GM19452 (cell line): Measurements from ENCODE around the gene CCT6B.

Experiments used
- ATAC-seq: cut with Tn5 transposase; IDR thresholded peaks from one replicate; pipeline ENCODE4 v1.9.1; 2021; ENCODE audit not compliant: unreplicated experiment

CCT6B gene

DNA sequence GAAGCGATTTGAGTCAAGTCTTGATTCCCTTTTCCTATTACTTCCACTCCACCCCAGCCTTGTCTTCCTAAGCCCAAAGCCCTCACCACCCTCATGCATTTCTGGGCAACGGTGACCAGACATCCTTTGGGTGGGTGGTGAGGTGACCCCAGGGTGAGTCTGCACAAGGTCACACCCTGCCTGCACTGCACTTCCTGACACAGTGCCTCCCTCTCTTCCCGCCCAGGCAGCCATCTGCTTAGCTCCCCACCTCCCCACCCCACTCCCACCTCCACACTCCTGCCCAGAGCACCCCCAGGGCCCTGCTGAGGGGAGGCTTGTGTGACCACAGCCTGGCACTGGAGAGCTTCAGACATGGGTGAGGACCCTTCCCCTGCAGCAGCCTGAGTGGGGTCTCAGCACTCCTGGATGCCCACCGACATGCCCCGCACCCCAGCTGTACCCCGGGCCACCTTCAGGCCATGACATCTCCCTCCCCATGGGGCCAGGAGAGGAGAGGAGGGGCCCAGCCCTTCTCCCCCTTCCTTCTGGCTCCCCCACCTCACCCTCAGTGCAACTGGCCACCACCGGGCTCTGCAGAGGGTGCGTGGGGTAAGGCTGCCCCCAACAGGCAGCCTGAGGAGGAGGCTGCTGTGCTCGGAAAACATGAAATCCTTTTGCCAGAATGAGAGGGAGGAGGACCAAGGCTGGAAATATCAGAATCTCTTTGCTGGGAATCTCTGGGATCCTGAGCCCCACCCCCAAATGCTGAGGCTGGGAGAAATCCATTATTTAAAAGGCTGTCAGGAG lies 68.6 kb downstream of the CCT6B start:
- no peak for ATAC-seq

DNA sequence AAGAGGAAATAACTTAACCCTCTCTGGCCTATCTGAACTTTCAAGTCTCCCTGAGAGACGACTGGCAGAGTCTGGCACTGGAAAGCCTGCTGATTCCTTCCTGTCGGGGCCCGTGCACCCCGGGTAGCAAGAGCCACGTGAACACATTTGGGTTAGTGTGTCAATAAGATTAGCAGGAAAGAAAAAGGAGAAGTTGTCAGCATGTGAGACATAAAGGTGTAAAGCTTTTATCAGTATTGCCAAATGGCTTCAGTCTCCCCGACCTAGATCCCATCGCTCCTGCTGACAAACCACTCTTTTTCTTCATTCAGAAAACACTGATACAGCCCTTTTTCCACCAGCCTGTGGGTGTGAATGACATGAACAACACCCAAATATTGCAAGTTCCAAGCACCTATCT lies 74.4 kb downstream of the CCT6B start:
- no peak for ATAC-seq

DNA sequence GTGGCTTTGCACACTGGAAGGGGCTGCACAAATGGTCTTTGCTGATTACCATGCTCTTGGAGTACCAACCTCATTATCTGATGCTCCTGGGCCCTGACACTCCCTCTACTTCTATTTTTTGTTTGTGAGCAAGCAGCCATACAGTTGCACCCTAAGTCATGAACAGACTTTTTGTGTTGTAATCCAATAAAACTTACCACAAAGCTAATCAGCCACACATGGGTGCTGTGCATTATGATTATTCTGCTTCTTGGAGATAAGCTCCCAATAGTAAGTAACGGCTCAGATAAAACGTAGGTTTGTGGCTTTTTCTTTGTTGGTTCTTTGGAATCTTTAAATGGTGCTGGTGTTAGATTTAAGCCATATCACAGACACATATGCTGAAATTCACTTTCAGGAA lies 76.2 kb downstream of the CCT6B start:
- no peak for ATAC-seq

DNA sequence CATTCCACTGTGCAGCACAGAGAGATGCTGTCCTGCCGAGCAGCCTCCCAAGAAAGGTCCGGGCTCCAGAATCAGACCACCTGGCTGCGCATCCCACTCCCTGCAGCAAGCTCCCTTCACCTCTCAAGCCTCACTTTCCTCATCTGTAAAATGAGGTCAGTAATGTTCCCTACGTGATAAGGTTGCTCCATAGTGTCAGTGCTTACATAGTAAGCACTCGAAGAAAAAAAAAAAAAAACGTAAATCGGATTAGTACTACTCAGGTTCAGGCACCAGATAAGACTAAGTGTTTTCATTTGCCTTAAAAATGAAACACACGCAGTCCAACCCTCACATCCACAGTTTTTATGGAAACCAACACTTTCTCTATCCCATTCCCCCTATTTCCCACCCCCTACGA lies 76.7 kb downstream of the CCT6B start:
- ATAC-seq = no peak

DNA sequence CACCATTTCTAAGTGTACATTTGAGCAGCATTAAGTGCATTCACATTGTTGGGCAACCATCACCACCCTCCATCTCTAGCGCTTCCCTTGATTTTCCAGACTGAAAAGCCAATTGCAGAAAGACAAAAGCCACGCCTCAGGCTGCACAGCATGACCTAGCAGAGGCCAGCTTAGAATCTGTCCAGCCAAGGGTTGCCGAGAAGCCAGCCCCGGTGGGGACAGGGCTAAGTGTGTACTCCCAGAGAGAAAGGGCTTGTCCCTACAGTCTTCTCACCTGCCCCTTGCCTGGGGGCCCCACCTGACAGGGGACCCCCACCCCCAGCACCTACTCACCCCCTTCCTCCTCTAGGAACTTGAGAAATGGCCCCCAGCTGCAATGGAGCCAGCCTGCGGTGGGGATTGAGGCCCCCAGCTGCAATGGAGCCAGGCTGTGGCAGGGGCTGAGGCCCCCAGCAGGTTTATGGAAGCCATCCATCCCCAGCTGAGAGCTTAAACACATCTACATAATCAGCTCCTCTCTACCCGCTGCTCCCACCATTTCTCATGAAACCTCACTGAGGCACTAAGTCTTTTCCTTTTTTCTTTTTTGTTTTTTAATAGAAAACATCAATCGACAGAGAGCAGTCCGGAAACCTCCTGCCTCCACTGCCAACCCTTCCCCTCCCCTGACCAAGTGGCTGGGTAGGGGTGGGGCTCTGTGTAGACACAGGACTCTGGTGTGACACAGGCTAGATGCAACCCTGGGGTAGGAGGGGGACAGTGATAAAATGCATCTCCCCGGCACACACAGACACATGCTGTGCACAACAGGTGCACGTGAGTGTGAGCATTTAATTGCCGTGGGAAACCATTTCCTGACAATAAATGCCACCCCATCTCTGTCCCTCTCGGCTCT lies 77.9 kb downstream of the CCT6B start:
- no peak for ATAC-seq

DNA sequence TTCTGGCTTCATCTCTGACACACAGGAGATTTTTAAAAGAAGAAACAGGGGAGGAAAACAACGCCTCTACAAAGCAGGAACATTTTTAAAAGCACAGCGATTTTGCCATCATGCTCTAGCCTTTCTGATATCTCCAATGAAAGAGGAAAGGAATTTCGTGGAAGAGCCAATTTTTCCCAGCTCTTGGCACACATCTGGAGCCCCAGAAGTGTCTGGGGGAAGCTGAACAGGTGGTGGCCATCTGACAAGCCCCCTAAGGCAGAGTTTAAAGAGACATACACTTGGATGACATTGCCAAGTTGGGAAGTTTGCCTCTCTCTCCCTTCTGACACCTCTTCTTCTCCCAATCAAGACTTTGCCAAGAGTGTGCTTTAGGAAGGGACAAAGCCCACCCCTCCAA lies 82.1 kb downstream of the CCT6B start:
- no peak for ATAC-seq
